IPS-18c (cell line): ENCODE data around the gene HLA-A.
"Not testable (repeated sequence)": the region's sequence is repeated elsewhere in the genome, so short reads cannot be mapped to it uniquely, and the experiment has no call there.

Source experiments
- H3K4me3 ChIP-seq: 2 replicates; pipeline ENCODE4 v1.7.0; 2013; ENCODE audit warnings: low read depth, mild to moderate bottlenecking, low read length, moderate library complexity; ENCODE audit not compliant: insufficient read depth
- H3K9me3 ChIP-seq: one replicate; pipeline ENCODE4 v1.6.1; 2013; ENCODE audit warnings: mild to moderate bottlenecking, low read length, moderate library complexity; ENCODE audit not compliant: control insufficient read depth, insufficient read depth

The HLA-A gene

DNA sequence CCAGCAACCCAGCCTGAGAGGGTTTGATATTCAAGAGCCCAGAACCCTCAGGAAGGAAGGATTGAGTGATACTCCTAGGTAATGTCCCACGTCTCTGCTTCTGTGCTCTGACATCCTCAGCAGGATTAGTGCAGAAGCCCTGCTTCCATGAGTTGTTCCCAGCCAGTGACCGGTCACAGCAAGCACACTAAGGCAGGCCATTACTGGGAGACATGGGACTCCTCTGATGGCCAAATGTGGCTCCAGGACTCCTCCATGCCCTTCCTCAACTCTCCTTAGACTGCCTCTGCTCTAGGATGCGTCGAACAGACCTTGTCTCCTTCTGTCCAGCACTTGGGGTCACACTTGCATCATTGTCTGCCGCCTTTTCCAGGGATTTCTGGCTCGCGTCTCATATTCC lies 7.6 kb downstream of the HLA-A start:
- H3K4me3 ChIP-seq = no peak overlapping the region

DNA sequence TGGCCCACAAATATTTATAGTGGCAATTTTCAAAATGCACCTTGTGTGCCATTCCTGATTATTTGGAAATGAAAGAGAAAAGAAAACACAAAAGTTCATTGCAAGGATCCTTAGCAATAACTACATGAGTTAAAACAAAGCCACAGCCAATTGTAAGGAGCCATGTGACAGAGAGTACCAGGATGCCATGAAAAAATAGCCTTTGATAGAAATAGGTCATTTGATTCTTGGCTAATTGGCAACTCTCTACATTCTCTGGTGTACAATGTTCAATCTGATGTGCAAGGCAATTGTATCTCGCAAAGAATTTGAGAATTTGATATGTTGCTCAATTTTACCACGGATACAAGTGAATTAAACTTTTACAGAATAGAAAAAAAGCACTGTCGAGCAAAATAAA lies 9.6 kb downstream of the HLA-A start:
- Histone ChIP-seq H3K4me3 (no peak overlapping the region), H3K9me3 (no peaks in the 10 kb centered on the region)

More for the DNA sequence above, 7.6 kb downstream of the HLA-A start:
- H3K9me3 ChIP-seq = no peaks in the 10 kb centered on the region

DNA sequence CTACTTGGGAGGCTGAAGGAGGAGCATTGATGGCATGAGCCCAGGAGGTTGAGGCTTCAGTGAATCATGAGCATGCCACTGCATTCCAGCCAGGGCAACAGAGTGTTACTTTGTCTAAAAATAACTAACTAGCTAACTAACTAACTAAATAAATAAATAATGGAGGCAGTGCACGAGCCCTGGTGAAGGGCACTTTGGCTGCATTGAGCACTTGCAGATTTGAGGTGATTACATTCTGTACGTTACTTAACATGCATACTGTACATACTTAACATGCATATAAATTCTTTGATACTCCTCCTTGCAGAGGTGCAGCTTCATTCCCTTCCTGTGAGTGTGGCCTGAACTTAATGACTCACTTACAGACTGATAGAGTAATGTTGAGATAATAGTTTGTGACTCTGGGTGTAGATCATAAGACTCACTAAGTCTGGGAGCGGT lies 10.7 kb downstream of the HLA-A start:
- Histone ChIP-seq H3K9me3 (no peaks in the 10 kb centered on the region), H3K4me3 (no peak overlapping the region)

DNA sequence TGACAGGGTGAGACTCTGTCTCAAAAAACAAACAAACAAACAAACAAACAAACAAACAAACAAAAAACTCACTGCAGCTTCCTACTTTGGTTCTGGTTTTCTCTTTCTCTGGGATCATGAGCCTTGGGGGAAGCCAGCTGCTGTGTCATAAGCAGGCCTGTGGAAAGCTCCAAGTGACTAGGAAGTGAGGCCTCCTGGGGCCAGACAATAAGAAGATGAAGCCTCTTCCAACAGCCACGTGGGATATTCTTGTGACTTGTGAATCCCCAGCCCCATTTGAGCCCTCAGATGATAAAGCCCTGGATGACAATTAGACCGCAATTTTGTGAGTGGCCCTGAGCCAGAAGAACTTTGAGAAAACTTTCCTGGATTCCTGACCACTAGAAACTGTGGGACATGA lies 11.4 kb downstream of the HLA-A start:
- Histone ChIP-seq H3K4me3 (no peak overlapping the region), H3K9me3 (no peaks in the 10 kb centered on the region)

DNA sequence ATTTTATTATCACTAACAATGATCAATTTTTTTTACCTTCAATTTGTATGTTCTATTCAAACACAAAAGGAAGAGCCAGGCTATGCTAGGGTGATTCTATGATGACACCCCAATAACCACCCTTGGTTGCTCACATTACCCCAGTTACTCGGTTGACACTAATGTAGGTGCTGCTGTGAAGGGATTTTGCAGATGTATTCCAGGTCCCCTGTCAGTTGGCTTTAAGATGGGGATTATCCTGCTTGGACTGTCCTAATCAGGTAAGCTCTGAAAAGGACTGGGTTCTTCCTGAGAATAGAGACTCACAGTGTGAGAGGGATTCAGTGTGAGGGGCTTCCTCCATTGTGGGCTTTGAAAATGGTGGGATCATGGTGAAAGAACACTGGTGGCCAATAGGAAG lies 11.9 kb downstream of the HLA-A start:
- H3K9me3 ChIP-seq = no peaks in the 10 kb centered on the region
- no peak overlapping the region for H3K4me3 ChIP-seq

DNA sequence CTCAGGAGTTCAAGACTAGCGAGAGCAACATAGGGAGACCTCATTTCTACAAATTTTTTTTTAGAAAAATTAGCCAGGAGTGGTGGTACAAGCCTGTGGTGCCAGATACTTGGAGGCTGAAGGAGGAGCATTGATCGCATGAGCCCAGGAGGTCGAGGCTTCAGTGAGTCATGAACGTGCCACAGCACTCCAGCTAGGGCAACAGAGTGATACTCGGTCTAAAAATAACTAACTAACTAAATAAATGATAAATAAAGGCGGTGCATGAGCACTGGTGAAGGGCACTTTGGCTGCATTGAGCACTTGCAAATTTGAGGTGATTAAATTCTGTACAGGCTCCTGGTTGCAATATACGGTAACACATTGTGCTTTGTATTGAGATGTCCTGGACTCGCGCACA lies 13.5 kb downstream of the HLA-A start:
- Histone ChIP-seq H3K4me3 (no peak overlapping the region), H3K9me3 (no peaks in the 10 kb centered on the region)

DNA sequence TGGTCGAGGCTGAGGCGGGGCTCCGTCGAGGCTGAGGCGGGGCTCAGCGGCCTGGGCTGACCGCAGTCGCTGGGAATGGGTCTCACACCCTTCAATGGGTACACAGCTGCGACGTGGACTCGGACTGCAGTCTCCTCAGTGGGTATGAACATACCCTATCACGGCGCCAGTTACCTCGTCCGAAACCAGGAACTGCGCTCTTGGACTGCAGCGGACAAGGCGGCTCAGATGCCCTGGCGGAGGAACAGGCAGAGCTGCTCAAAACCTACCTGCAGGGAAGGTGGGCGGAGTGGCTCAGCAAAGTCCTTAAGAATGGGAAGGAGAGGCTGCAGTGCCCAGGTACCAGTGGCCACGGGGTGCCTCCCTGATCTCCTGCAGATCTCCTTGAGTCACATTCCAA lies 14.2 kb downstream of the HLA-A start:
- no peak overlapping the region for H3K4me3 ChIP-seq
- H3K9me3 ChIP-seq = no peaks in the 10 kb centered on the region

DNA sequence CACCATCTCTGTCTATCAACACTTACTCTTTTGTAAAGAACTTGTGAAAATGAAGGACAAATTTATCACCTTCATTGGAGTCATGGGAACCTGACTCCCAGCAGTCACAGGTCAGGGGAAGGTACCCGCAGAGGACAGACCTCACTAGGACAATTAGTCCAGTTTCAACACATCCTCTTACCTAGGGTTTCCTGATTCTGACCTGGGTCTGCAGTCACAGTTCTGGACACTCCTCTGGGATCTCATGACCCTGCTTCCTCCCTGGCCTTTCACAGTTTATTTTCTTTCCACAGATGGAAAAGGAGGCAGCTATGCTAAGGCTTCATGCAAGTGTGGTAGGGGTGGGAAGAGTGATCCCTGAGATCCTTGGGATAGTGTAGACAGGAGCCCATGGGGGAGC lies 15.7 kb downstream of the HLA-A start:
- no peaks in the 10 kb centered on the region for H3K9me3 ChIP-seq
- no peak overlapping the region for H3K4me3 ChIP-seq

DNA sequence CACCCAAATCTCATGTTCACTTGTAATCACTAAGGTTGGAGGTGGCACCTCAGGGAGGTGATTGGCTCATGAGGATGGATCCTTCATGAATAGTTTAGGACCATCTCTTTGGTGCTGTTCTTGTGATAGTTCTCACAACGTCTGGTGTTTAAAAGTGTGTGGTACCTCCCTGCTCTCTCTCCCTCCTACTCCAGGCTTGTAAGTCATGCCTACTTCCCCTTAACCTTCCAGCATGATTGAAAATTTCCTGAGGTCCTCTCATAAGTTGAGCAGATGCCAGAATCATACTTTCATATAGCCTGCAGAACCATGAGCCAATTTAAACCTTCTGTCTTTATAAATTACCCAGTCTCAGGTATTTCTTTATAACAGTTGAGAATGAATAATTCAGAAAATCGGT lies 16.6 kb downstream of the HLA-A start:
- no peaks in the 10 kb centered on the region for H3K9me3 ChIP-seq
- no peak overlapping the region for H3K4me3 ChIP-seq

DNA sequence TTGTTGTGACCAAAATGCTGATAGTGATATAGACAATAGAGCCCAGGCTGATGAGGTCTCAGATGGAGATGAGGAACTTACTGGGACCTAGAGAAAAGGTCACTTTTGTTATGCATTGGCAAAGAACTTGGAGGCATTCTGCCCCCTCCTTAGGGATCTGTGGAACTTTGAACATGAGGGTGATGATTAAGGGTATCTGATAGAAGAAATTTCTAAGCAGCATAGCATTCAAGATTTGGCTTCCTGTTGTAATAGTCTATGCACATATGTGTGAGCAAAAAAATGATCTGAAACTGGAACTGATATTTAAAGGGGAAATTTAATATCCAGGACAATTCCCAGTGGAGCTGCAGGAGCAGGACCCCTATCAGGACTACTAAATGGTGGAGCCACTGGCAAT lies 17.1 kb downstream of the HLA-A start:
- Histone ChIP-seq H3K4me3 (no peak overlapping the region), H3K9me3 (no peaks in the 10 kb centered on the region)

DNA sequence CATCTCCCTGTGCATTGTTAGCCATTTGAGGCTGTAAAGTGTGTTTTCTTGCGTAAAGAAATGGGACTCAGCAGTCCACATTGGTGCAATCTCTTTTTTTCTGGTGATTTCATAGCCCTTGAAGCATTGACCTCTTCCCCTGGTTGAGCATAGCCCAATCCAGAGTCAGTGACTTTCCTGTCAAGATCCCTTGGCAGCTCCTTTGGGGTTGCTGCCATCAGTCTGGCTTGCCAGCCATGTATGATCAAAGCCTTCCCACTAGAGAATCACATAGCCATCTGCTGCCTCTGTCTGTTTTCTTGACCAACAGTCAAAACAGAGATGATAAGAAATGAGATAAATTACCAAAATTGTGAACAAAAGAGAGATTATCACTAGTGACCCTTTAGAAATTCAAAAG lies 19.6 kb downstream of the HLA-A start:
- Histone ChIP-seq H3K9me3 (no peaks in the 10 kb centered on the region), H3K4me3 (no peak overlapping the region)

DNA sequence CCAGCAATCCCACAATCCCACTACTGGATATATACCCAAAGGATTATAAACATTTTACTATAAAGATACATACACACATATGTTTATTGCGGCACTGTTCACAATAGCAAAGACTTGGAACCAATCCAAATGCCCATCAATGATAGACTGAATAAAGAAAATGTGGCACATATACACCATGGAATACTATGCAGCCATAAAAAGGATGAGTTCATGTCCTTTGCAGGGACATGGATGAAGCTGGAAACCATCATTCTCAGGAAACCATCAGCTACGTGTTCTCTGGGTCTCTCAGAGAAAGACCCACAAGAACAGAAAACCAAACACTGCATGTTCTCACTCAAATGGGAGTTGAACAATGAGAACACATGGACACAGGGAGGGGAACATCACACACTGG lies 21.4 kb downstream of the HLA-A start:
- H3K4me3 ChIP-seq, H3K9me3 ChIP-seq: not testable (repeated sequence)

DNA sequence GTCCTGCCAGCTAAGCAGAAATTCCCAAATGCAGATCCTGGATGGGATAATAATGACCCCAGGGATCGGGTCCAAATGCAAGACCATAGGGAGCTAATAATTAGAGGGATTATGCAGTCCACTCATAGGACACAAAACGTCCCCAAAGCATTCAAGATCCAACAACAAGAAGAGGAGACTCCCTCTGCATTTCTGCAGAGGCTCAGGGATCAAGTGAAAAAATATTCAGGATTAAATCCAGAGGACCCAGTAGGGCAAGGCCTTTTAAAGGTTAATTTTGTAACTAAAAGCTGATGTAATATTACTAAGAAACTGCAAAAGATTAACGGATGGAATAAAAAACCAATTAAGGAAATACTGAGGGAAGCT lies 22.2 kb downstream of the HLA-A start:
- no peaks in the 10 kb centered on the region for H3K9me3 ChIP-seq
- H3K4me3 ChIP-seq = no peak overlapping the region; the same call in 1 of the 2 replicates

DNA sequence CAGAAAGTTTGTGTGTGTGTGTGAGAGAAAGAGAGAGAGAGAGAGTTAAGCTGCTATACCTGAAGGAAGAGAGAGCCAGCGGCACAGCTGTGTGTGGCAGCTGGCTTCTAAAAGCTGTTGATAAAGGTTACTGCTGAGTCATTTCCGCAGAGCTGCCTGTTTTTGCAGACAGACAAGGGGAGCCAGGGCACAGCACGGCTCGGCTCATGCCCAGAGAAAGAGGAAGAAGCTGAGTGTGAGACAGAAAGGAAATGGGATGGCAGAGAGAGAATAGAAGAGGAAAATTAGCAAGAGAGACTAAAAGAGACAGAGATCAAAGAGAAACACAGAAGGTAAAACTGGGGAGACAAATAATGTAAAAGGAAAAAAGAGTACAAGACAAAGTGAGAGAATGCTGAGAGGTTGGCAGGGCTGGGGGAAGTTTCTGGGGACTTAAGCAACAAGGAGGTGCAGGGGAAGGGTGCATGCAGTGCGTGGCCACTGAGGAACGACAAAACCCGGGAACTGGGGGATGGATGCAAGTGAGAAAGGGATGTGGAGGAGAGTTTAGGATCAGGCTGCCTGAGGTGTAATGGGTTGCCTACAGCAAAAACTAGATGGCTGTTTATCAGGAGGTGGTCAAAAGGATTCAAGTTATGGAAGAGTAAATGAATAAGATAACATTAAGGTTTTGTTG lies 22.7 kb downstream of the HLA-A start:
- H3K9me3 ChIP-seq = no peaks in the 10 kb centered on the region

DNA sequence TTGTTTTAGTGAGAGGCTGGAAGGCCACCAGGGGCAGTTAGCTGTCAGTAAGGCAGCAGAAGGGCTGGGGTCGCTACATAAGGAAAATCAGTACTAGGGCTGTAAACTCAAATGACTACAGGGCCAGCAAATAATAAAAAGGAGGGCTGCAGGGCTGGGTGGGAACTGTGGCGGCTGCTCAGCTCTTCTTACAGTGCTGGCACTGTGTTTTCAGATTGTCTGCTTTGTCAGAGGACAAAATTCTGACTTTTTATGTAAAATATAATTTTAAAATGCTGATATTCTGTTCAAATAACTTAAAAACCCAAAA lies 23.2 kb downstream of the HLA-A start:
- Histone ChIP-seq H3K4me3 (no peak overlapping the region), H3K9me3 (no peaks in the 10 kb centered on the region)

More for the DNA sequence above, 22.7 kb downstream of the HLA-A start:
- no peak overlapping the region for H3K4me3 ChIP-seq

DNA sequence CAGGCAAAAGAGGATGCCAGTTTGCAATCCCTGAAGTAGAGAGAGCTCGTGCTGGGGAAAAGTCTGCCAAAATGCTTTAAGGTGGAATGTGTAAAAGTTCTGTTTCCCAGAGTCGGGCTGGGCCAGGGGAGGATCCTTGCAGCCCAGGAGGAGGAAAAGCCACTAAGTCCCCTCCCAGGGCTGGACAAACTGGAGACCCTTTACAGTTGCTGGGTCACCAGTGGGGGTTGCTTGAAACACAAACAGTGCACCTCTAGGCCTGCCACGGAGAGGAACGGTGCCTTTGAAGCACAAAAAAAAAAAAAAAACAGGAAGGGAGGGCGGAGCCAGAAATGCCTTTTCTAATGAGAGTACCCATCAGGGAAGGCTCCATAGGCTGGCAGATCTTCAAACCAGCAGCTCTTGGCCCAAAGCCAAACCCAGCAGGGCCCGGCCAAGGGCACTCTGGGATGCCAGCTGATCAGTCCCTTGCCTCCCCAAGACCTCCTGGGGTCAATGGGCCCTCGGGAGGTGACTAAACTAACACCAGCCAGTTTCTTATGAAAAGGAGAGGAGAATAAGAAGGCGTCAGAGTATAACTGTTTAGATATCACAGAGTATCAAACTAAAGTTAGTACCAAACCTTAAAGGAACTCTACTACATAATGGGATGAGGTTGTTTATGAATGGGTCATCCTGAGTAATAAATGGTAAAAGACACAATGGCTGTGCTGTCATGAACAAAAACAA lies 23.7 kb downstream of the HLA-A start:
- no peak overlapping the region for H3K4me3 ChIP-seq
- no peaks in the 10 kb centered on the region for H3K9me3 ChIP-seq

DNA sequence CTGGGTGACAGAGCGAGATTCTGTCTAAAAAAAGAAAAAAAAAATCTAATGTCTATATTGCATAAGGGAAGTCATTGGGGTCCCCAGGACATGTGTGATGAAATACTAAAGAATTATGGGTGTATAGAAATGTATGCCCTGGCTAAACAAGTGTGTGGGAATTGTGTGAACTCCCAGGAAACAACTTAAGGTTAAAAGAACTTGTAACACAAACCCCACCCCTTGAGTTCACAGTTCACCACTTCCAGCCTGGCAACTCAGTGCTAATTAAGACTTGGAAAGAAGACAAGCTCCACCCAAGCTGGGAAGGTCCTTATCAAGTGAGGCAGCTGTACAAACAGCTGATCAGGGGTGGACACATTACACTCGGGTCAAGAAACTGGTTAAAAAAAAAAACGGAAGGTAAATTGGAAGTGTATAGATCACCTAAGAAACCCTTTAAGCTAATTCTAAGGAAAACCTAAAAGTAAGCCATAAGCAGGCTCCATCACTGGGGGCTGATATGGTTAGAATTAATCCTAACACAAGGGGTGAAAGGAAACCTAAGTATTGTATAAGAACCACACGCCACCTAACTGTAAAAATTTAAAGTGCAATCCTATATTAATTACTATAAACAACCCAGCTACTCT lies 25.2 kb downstream of the HLA-A start:
- Histone ChIP-seq H3K4me3 (no peak overlapping the region), H3K9me3 (no peaks in the 10 kb centered on the region)

DNA sequence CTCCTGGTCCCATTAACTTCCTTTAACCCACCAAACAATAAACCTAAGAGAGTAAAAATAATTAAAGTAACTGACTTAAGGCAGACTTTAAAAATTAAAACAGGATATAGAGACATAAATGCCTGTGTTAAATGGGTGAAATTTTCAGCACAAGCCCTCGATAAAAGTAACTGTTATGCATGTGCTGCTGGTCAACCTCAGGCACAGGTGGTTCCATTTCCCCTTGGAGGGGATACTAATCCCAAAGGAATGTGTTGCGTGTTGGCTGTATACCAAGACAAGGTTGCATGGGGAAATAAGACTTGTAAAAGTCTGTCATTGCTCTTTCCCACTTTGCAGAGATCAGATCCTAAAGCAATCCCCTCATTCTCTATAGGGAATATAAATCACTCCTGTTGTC lies 25.8 kb downstream of the HLA-A start:
- Histone ChIP-seq H3K4me3 (no peak overlapping the region), H3K9me3 (no peaks in the 10 kb centered on the region)
